ENCODE measurements around the gene HMSD.

Gene HMSD

DNA sequence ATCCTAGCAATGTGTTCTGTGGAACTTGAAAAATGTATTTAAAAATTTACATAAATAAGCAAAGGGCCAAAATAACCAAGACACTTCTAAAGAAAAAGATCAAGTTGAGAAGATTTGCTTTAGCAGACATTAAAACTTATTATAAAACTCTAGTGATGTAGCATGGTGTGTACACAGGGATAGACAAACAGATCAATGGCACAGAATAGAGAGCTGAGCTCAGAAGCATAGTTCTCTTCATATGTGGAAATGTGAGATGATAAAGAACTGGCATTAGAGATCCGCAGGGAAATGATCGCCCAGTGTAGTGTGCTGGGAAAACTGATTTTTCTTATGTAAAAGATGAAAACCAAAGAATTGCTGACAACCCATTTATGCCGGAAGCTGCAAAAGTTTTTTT, 60.2 kb downstream of the HMSD start:
- DNase-seq (ENCODE audit: low read depth): no peak
- TF ChIP-seq, protein P1, sequence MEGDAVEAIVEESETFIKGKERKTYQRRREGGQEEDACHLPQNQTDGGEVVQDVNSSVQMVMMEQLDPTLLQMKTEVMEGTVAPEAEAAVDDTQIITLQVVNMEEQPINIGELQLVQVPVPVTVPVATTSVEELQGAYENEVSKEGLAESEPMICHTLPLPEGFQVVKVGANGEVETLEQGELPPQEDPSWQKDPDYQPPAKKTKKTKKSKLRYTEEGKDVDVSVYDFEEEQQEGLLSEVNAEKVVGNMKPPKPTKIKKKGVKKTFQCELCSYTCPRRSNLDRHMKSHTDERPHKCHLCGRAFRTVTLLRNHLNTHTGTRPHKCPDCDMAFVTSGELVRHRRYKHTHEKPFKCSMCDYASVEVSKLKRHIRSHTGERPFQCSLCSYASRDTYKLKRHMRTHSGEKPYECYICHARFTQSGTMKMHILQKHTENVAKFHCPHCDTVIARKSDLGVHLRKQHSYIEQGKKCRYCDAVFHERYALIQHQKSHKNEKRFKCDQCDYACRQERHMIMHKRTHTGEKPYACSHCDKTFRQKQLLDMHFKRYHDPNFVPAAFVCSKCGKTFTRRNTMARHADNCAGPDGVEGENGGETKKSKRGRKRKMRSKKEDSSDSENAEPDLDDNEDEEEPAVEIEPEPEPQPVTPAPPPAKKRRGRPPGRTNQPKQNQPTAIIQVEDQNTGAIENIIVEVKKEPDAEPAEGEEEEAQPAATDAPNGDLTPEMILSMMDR (conservative IDR thresholded peaks at IDR 0.05; ENCODE audit: low read length): no peak
- H3K4me3 ChIP-seq (ENCODE audit: low read length): no peak overlapping the region

Data from AG10803 (cell line).